ENCODE results near the gene GP5.

The GP5 gene

DNA sequence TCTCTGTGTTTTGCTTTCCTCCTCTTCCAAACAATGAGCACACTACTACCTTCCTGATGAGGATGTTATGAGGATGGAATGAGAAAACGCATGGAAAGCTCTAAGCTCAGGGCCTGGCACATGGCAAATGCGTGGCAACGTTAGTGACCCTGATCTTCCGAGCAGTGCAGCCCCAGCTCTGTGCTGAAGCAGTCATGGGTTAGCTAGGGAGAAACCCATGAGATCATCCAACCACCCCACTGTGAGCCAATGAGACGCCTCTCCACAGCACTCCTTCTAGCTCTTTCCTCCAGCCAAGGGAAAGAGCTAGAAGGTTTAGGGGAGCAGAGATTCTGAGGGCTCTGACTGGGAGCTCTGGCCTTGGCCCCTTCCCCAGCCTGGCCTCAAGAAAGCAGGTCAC, 52.4 kb downstream of the GP5 start:
- DNase-seq (ENCODE audit: low read depth): no peak

DNA sequence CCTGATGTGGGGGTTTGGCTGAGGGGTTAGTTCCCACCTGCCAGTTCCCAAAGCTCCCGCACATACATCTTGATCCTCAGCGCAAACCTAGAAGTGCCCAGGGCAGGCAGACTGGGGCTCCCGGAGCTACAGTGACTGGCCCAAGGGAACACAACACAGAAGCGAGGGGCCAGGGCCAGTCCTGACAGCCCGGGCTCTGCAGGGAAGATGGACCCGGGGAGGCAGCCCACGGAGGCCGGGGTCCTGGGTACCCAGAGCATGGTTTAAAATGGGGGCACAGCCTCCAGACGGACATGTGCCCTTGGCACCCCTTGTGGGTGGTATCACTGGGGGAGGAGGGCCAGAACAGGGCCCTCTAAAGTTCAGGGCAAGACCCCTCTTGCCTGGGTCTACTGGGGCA, 53.0 kb downstream of the GP5 start:
- no peak for DNase-seq (ENCODE audit: low read depth)
